Measurements from ENCODE around the gene DGUOK.

The DGUOK gene

GRCh38 chr2:73999881-74000597 is 73.4 kb downstream of the DGUOK start:
- no peak for DNase-seq

GRCh38 chr2:74000666-74001065 is 74.0 kb downstream of the DGUOK start:
- DNase-seq: no peak

GRCh38 chr2:74001121-74001520 is 74.4 kb downstream of the DGUOK start:
- no peak for DNase-seq

GRCh38 chr2:74001781-74002504 is 75.3 kb downstream of the DGUOK start:
- no peak for DNase-seq

GRCh38 chr2:74002505-74003421 is 76.1 kb downstream of the DGUOK start:
- peak; percentile 67 for DNase-seq

GRCh38 chr2:74003494-74004211 is 77.0 kb downstream of the DGUOK start:
- no peak for DNase-seq

- no peak for DNase-seq
Observed at GRCh38 chr2:74004212-74005182, 77.8 kb downstream of the DGUOK start.

GRCh38 chr2:74005786-74006185 is 79.1 kb downstream of the DGUOK start:
- DNase-seq: no peak

- no peak for DNase-seq
Observed at GRCh38 chr2:74006459-74006858, 79.8 kb downstream of the DGUOK start.

GRCh38 chr2:74007121-74007520 is 80.4 kb downstream of the DGUOK start:
- no peak for DNase-seq

- no peak for DNase-seq
Observed at GRCh38 chr2:74007711-74008110, 81.0 kb downstream of the DGUOK start.
